NCI-H128 (cell line): ENCODE measurements around the gene SKI.
"Not testable (repeated sequence)": the region's sequence is repeated elsewhere in the genome, so short reads cannot be mapped to it uniquely, and the experiment has no call there.

Experiments used
- DNase-seq: peaks from one replicate; lab custom pipeline; 2025; ENCODE audit not compliant: unreplicated experiment; lab: John Stamatoyannopoulos, UW

The SKI gene

GRCh38 chr1:2290595-2291510, 62.7 kb downstream of the SKI start:
- no peak for DNase-seq

- no peak for DNase-seq
Observed at GRCh38 chr1:2291577-2291976, 63.5 kb downstream of the SKI start.

GRCh38 chr1:2292725-2293450, 64.8 kb downstream of the SKI start:
- no peak for DNase-seq

- no peak for DNase-seq
Observed at GRCh38 chr1:2294033-2294724, 66.1 kb downstream of the SKI start.

- DNase-seq: no peak
Observed at GRCh38 chr1:2294725-2295078, 66.6 kb downstream of the SKI start.

- DNase-seq: no peak
Observed at GRCh38 chr1:2295526-2295925, 67.4 kb downstream of the SKI start.

- DNase-seq: not testable (repeated sequence)
Observed at GRCh38 chr1:2296211-2296610, 68.1 kb downstream of the SKI start.

- no peak for DNase-seq
Observed at GRCh38 chr1:2296614-2297013, 68.5 kb downstream of the SKI start.

GRCh38 chr1:2297246-2298011, 69.3 kb downstream of the SKI start:
- no peak for DNase-seq

GRCh38 chr1:2298685-2299084, 70.6 kb downstream of the SKI start:
- DNase-seq: no peak

GRCh38 chr1:2299131-2299627, 71.1 kb downstream of the SKI start:
- no peak for DNase-seq

- no peak for DNase-seq
Observed at GRCh38 chr1:2300004-2300771, 72.1 kb downstream of the SKI start.

- no peak for DNase-seq
Observed at GRCh38 chr1:2300851-2301606, 72.9 kb downstream of the SKI start.

GRCh38 chr1:2301607-2302291, 73.6 kb downstream of the SKI start:
- no peak for DNase-seq

GRCh38 chr1:2302292-2302925, 74.3 kb downstream of the SKI start:
- DNase-seq: no peak

GRCh38 chr1:2303016-2303775, 75.1 kb downstream of the SKI start:
- DNase-seq: no peak

- DNase-seq: no peak
Observed at GRCh38 chr1:2303781-2304180, 75.7 kb downstream of the SKI start.

- no peak for DNase-seq
Observed at GRCh38 chr1:2304282-2304681, 76.2 kb downstream of the SKI start.
